Measurements from ENCODE around the gene CHRM2. TPM values are rescaled to one million over a fixed set of nuclear protein-coding genes. Genes with fewer than 3 reads are reported as not detected.

CHRM2 gene
- total RNA-seq, 2 experiments from 2014 or later, result not detected

DNA sequence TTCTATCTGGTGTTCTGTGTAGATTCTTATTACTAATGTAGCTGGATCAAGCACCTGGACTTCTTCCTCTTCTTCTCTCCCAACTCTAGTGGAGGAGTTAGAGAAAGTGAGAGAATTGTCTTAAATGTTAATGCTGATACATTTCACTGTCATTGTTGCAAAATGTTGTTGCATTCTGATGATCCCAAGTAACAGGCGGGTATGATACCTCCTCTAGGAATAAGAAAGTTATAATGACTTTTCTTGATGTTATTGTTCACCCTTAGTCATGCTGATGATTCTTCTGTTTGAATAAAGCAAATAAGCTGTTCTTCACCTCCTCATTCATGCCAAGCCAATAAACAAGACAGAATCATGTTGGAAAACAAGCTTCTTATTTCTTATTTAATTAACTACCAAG lies 9.1 kb downstream of the CHRM2 start:
- H3K9me3 Mint-ChIP-seq, result no peaks in the 10 kb centered on the region
- DNase-seq (no peak), ATAC-seq (ENCODE audit: low read depth) (no peak)
- H3K4me3 Mint-ChIP-seq, result no peak overlapping the region
- POLR2A ChIA-PET, result no interaction called here
- H3K27ac Mint-ChIP-seq, result no peak overlapping the region
- no peaks in the 10 kb centered on the region for H3K4me1 Mint-ChIP-seq
- H3K27me3 Mint-ChIP-seq, result no peaks in the 10 kb centered on the region
- H3K36me3 Mint-ChIP-seq, result no peaks in the 10 kb centered on the region

DNA sequence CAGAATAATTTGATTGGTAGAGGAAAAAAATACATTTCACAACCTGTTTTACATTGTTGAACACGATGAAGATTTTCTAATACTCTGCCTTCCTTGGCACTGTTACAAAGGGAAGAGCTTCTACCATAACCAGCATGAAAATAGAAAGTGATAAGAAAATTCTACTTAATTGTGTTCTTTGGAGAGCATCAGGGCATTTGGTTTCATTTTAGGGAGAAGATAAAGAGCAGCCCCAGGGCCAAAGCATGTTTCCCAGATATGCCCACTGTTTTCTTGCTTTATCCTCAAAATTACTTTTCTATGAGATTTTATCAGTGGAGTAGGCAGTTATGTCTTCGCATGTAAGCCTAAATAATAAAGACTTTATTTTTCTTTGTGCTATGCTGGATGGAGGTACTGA lies 9.5 kb downstream of the CHRM2 start:
- no peaks in the 10 kb centered on the region for H3K36me3 Mint-ChIP-seq
- no peak for DNase-seq
- no peak overlapping the region for H3K4me3 Mint-ChIP-seq
- no peaks in the 10 kb centered on the region for H3K4me1 Mint-ChIP-seq
- H3K9me3 Mint-ChIP-seq, result no peaks in the 10 kb centered on the region
- no peak overlapping the region for H3K27ac Mint-ChIP-seq
- no peak for ATAC-seq (ENCODE audit: low read depth)
- H3K27me3 Mint-ChIP-seq, result no peaks in the 10 kb centered on the region
- POLR2A ChIA-PET, result no interaction called here

DNA sequence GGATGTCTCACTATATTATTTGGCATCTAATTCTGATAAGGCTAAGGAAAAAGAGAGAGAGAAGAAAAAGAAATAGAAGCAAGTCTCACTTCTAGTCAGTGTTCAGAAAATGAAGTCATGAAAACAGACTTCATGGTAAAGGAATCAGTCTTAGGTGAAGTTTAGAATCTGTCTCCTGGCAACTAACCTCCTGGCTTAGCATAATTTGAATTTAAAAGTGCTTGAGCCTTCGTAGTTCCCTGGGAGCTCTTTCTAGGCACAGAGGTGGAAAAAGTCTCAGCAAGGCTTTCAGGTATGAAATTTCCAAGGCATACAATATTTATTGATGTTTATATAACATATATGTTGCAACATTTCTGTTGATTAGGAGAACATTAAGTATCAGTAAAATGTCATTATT lies 10.4 kb downstream of the CHRM2 start:
- no peak overlapping the region for H3K27ac Mint-ChIP-seq
- H3K36me3 Mint-ChIP-seq, result no peaks in the 10 kb centered on the region

DNA sequence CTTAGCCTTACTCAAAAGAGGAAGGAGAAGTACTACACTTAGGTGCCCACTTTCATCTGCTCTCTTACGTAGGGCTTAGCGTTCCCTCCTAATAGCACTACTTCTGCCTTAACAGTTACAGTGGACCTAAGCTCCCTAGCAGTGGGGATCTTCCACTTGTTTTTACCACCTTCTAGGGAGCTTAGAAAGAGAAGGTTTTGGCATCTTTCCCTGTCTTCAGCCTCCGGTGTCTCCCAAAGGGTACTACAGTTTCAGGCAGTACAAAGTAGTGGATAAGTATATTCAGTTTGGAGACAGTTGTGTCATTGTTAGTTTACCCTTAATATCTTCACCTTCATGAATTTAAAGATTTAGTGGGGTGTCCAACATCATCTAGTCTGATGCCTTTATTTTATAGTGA lies 14.6 kb downstream of the CHRM2 start:
- Mint-ChIP-seq H3K4me1 (no peaks in the 10 kb centered on the region), H3K36me3 (no peaks in the 10 kb centered on the region)
- POLR2A ChIA-PET, result no interaction called here

More for the DNA sequence above, 10.4 kb downstream of the CHRM2 start:
- ATAC-seq (ENCODE audit: low read depth) (no peak), DNase-seq (no peak)
- Mint-ChIP-seq H3K9me3 (no peaks in the 10 kb centered on the region), H3K4me1 (no peaks in the 10 kb centered on the region), H3K4me3 (no peak overlapping the region), H3K27me3 (no peaks in the 10 kb centered on the region)
- POLR2A ChIA-PET, result no interaction called here

DNA sequence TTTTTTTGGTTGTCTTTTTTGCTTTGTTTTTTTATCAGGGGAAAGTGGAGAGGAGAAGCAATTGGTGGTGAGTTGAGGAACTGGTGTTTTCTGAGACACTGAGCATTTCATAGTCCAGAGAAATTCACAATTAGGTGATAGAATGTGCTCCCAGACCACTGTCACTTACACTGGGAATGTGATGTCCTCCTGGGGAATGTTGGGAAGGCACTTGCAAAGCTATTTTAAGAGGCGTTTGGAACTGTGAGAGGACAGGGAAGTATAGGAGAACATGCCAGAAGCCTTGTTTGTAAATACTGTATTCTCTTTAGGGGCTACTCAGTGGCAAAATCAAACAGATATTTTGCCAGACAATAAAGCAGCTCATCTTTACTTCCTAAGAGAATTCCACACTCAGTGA lies 16.0 kb downstream of the CHRM2 start:
- Mint-ChIP-seq H3K4me3 (no peak overlapping the region), H3K27me3 (no peaks in the 10 kb centered on the region), H3K9me3 (peaks cover 3% of the 10 kb centered on the region), H3K4me1 (no peaks in the 10 kb centered on the region), H3K27ac (no peak overlapping the region), H3K36me3 (no peaks in the 10 kb centered on the region)
- DNase-seq, result no peak
- POLR2A ChIA-PET, result no interaction called here
- ATAC-seq (ENCODE audit: low read depth), result no peak

More for the DNA sequence above, 14.6 kb downstream of the CHRM2 start:
- DNase-seq (no peak), ATAC-seq (ENCODE audit: low read depth) (no peak)
- Mint-ChIP-seq H3K27ac (no peak overlapping the region), H3K4me3 (no peak overlapping the region), H3K9me3 (no peaks in the 10 kb centered on the region), H3K27me3 (no peaks in the 10 kb centered on the region)

DNA sequence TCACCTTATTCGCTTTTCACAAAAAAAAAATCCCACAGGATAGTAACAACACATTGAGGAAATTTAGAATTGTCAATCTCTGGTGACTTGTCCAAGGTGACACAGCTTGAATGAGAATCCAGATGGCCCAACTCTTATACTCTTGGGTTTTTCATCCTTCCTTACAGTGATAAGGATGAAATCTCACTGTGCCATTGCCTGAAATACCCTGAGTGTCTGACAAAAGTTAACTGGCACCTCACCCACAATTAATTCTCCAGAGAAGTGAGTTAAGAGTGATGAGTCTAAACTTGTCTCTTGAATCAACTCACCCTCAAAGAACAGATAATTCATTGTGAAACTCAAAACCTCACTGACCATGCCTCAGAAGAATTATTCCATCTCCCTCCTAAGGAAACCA lies 18.9 kb downstream of the CHRM2 start:
- no peaks in the 10 kb centered on the region for H3K27me3 Mint-ChIP-seq
- POLR2A ChIA-PET, result no interaction called here
- H3K27ac Mint-ChIP-seq, result no peak overlapping the region
- peaks cover 5% of the 10 kb centered on the region for H3K9me3 Mint-ChIP-seq
- no peaks in the 10 kb centered on the region for H3K4me1 Mint-ChIP-seq
- ATAC-seq (ENCODE audit: low read depth) (no peak), DNase-seq (no peak)
- no peaks in the 10 kb centered on the region for H3K36me3 Mint-ChIP-seq
- no peak overlapping the region for H3K4me3 Mint-ChIP-seq

DNA sequence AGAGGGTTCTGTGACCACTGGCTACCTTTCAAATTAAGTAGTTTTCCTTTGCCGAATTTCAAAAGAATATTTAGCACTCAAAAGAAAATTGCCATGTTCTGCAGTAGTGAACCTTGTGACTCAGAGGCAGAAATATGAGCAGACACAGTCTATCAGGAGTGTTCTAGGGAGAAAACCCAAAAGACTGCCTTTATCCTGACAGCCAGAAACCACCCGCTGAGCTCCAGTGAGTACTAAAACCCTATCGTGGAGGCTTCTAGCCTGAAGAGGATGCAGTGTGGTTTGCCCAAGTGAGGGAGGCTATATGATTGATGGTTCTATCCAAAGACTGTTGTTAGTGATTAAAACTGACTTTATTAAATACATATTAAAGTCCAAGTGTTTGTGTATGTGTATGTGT lies 21.9 kb downstream of the CHRM2 start:
- Mint-ChIP-seq H3K36me3 (no peaks in the 10 kb centered on the region), H3K27ac (no peak overlapping the region), H3K4me1 (no peaks in the 10 kb centered on the region), H3K27me3 (no peaks in the 10 kb centered on the region), H3K9me3 (peaks cover 9% of the 10 kb centered on the region), H3K4me3 (no peak overlapping the region)
- POLR2A ChIA-PET, result no interaction called here
- ATAC-seq (ENCODE audit: low read depth), result no peak
- DNase-seq, result no peak

DNA sequence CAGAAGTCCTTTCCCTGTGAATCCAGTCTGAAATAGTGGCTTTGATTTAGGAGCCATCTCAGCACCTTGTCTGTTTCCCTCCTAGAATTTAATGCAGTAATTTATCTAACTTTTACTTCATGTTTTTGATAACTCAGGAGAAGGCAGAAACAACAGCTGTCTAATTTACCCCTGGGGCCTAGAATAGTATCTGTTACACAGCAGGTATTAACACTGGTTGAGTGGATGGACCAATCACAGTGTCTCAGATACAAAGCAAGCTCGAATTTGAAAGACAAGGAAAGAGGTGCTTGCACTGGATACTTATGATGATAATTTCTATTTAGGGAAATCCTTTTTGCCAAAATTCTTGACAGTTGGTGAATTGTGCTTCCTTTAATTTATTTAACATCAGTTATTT lies 23.4 kb downstream of the CHRM2 start:
- H3K36me3 Mint-ChIP-seq, result no peaks in the 10 kb centered on the region
- H3K27ac Mint-ChIP-seq, result no peak overlapping the region
- H3K27me3 Mint-ChIP-seq, result no peaks in the 10 kb centered on the region
- no peak for DNase-seq
- no peak for ATAC-seq (ENCODE audit: low read depth)
- peaks cover 9% of the 10 kb centered on the region for H3K9me3 Mint-ChIP-seq
- no peak overlapping the region for H3K4me3 Mint-ChIP-seq
- POLR2A ChIA-PET, result no interaction called here
- H3K4me1 Mint-ChIP-seq, result no peaks in the 10 kb centered on the region

DNA sequence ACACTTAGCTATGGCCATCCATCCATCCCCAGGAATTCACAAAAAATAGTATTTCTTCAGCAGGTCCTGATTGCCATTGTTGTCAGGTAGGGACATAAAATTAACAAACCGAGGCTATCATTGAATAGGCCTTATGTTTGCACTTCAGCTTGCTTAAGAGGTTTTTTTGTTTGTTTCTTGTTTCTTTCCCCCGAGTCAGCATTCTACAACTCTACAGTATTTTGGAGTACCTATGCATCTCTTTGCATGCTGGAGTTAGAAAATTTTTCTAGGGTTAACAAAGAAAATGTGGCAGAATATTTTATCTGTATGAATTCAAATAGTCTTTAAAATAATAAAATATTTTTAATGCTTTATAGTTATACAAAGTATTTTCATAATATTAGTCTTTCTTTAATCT lies 26.3 kb downstream of the CHRM2 start:
- DNase-seq (no peak), ATAC-seq (ENCODE audit: low read depth) (no peak)
- H3K9me3 Mint-ChIP-seq, result peaks cover 6% of the 10 kb centered on the region
- no peak overlapping the region for H3K4me3 Mint-ChIP-seq
- POLR2A ChIA-PET, result no interaction called here
- no peak overlapping the region for H3K27ac Mint-ChIP-seq
- H3K36me3 Mint-ChIP-seq, result no peaks in the 10 kb centered on the region
- H3K27me3 Mint-ChIP-seq, result no peaks in the 10 kb centered on the region
- H3K4me1 Mint-ChIP-seq, result no peaks in the 10 kb centered on the region

DNA sequence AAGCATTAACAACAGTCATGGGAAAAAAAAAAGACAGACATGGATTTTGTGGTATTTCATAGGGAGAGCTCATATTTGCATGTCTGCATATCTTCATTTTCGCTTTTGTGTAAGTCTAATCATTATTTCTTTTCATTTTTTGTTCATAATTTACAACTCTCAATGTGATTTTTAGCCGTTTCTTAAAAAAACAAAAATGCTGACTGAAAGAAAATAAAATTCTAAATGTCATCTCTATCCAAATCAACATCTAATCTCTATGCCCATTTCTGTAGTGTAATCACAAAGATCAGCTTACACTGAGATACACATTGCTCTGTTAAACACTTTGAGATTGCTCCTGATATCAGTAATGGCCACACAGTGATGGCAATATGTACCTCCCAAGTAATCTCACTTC lies 29.2 kb downstream of the CHRM2 start:
- Mint-ChIP-seq H3K36me3 (no peaks in the 10 kb centered on the region), H3K9me3 (peaks cover 3% of the 10 kb centered on the region), H3K4me1 (no peaks in the 10 kb centered on the region), H3K27ac (no peak overlapping the region), H3K4me3 (no peak overlapping the region), H3K27me3 (no peaks in the 10 kb centered on the region)
- ATAC-seq (ENCODE audit: low read depth), result no peak
- DNase-seq, result no peak
- POLR2A ChIA-PET, result no interaction called here

DNA sequence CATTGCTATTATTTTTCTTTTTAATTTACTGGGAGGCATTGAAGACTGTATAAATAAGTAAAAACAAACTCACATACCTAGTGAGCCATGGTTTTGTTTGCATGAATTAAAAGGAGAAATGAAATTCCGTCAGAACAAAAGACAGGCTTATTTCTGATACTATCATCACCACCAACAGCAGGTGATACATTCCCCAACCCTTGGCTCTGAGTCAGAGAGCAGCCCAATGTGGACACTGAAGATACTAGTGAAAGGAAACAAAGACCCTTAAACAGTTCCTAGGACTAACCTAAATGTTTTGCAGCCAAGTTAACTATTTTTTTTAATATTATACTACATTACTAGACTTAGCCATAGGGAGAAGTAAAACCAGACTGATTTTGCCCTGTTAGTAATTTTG lies 31.6 kb downstream of the CHRM2 start:
- Mint-ChIP-seq H3K9me3 (no peaks in the 10 kb centered on the region), H3K27ac (no peak overlapping the region), H3K36me3 (no peaks in the 10 kb centered on the region), H3K4me3 (no peak overlapping the region), H3K27me3 (no peaks in the 10 kb centered on the region), H3K4me1 (no peaks in the 10 kb centered on the region)
- ATAC-seq (ENCODE audit: low read depth), result no peak
- DNase-seq, result no peak
- POLR2A ChIA-PET, result no interaction called here

DNA sequence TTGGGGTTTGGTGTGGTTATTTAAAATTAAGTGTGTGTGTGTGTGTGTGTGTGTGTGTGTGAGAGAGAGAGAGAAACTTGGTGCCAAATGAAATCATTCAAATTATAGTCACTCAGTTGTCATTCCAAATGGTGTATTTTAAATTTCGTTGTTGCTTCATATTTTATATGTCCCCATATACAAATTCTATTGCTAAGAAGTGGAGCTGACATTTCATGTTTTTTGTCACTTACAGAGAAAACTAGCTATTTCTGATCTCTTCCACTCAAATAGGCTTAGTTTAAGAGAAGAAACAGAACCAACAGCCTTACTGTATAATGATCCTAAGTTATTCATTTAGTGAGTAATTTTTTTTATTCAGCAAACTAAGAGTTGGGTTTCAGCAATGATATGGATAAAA lies 42.3 kb downstream of the CHRM2 start:
- H3K4me1 Mint-ChIP-seq, result no peaks in the 10 kb centered on the region
- POLR2A ChIA-PET, result no interaction called here
- DNase-seq (no peak), ATAC-seq (ENCODE audit: low read depth) (no peak)
- H3K27me3 Mint-ChIP-seq, result no peaks in the 10 kb centered on the region
- no peaks in the 10 kb centered on the region for H3K9me3 Mint-ChIP-seq
- H3K27ac Mint-ChIP-seq, result no peak overlapping the region
- H3K4me3 Mint-ChIP-seq, result no peak overlapping the region
- no peaks in the 10 kb centered on the region for H3K36me3 Mint-ChIP-seq

DNA sequence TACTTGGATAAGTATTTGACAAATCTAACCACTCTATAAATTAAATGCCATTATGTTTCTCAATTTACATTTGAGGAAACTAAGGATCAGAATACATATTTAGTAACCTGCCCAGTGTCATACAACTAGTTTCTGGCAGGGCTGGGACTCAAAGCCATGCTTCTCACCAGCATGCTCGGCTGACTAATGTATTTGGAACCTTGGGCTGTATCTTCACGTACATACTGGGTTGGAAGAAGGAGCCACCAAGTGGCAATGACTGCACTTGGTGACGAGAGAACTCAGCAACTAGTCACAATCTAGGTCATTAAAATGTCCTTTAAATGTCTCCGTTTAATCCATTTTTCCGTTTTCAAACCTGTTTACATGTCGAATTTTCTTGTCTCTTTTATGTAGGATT lies 42.9 kb downstream of the CHRM2 start:
- H3K4me1 Mint-ChIP-seq, result no peaks in the 10 kb centered on the region
- no peak for DNase-seq
- H3K27me3 Mint-ChIP-seq, result no peaks in the 10 kb centered on the region
- no peaks in the 10 kb centered on the region for H3K9me3 Mint-ChIP-seq
- POLR2A ChIA-PET, result no interaction called here
- H3K27ac Mint-ChIP-seq, result no peak overlapping the region
- no peak overlapping the region for H3K4me3 Mint-ChIP-seq
- no peak for ATAC-seq (ENCODE audit: low read depth)
- H3K36me3 Mint-ChIP-seq, result no peaks in the 10 kb centered on the region

DNA sequence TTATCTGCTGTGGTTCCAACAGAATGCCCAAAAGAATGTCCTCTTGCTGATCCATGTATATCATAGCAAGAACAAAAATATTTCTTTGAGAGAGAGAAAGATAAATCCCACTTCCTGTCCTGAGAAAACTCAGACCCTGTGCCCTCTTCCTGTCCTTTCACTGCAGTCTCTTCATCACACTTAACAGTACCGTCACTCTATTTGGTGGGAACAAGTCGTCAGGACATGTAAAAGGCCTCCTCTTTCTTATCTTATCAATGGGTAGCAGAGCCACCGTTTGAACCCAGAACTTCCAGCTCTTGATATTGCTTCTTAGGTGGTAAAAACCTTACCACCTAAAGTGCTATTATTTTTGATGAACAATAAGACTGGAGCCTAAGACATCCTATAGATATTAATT lies 43.9 kb downstream of the CHRM2 start:
- POLR2A ChIA-PET, result no interaction called here
- no peak for ATAC-seq (ENCODE audit: low read depth)
- DNase-seq, result no peak
- no peak overlapping the region for H3K4me3 Mint-ChIP-seq
- H3K9me3 Mint-ChIP-seq, result no peaks in the 10 kb centered on the region
- no peak overlapping the region for H3K27ac Mint-ChIP-seq
- H3K4me1 Mint-ChIP-seq, result no peaks in the 10 kb centered on the region
- H3K36me3 Mint-ChIP-seq, result no peaks in the 10 kb centered on the region
- H3K27me3 Mint-ChIP-seq, result no peaks in the 10 kb centered on the region

DNA sequence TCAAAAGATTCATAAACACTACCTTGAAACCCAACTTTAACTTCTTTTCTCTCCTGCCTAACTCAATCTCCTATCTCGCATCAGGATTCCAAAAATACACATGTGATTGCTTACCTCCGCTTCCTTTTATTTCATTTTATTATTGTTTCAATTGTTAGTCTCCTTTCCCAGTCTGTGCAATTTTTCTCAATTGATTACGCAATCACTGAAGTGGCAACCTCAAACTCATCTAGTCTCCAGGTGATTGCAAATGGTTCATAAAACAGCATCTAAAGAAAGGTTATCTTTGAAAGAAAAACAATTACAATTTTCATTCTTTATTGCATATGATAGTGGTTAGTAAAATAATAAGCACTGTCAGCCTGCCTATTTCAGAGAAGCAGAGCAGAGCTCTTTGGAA lies 45.6 kb downstream of the CHRM2 start:
- ATAC-seq (ENCODE audit: low read depth) (no peak), DNase-seq (no peak)
- Mint-ChIP-seq H3K9me3 (no peaks in the 10 kb centered on the region), H3K36me3 (no peaks in the 10 kb centered on the region), H3K27me3 (no peaks in the 10 kb centered on the region), H3K4me3 (no peak overlapping the region), H3K4me1 (no peaks in the 10 kb centered on the region), H3K27ac (no peak overlapping the region)
- POLR2A ChIA-PET, result no interaction called here
